ENCODE measurements around the gene EDIL3. TPM values are rescaled to one million over a fixed set of nuclear protein-coding genes. Genes with fewer than 3 reads are reported as not detected.

The EDIL3 gene
- total RNA-seq, 1 experiment from 2014 or later: 0.32 TPM

GRCh38 chr5:84197538-84197937 lies 187.1 kb downstream of the EDIL3 start:
- TF ChIP-seq POLR2AphosphoS5 (IDR thresholded peaks at IDR 0.05; ENCODE audit: low read depth, low read length): no peak
- TF ChIP-seq RAD21 (IDR thresholded peaks at IDR 0.05; ENCODE audit: low read depth): no peak
- TF ChIP-seq JUND (IDR thresholded peaks at IDR 0.05): no peak
- no peak for TF ChIP-seq TCF7L2 (IDR thresholded peaks at IDR 0.05; ENCODE audit: borderline replicate concordance, extremely low read depth, insufficient read depth, insufficient read length)
- TF ChIP-seq EZH2phosphoT487 (IDR thresholded peaks at IDR 0.05; ENCODE audit: borderline replicate concordance): no peak
- TF ChIP-seq SP1 (IDR thresholded peaks at IDR 0.05; ENCODE audit: low read depth): no peak
- no peak for TF ChIP-seq POLR2A (IDR thresholded peaks at IDR 0.05; ENCODE audit: borderline replicate concordance, extremely low read depth, insufficient read depth, insufficient read length)
- no peak for TF ChIP-seq CBX3 (IDR thresholded peaks at IDR 0.05; ENCODE audit: low read depth)
- TF ChIP-seq ZNF274 (IDR thresholded peaks at IDR 0.05; ENCODE audit: low read depth, low read length): no peak
- TF ChIP-seq SIN3A (IDR thresholded peaks at IDR 0.05; ENCODE audit: low read depth): no peak
- TF ChIP-seq CEBPB (IDR thresholded peaks at IDR 0.05; ENCODE audit: low read depth): no peak
- TF ChIP-seq ELF1 (IDR thresholded peaks at IDR 0.05; ENCODE audit: borderline replicate concordance, low read depth): no peak
- TF ChIP-seq ZFX (IDR thresholded peaks at IDR 0.05): no peak
- TF ChIP-seq EZH2 (IDR thresholded peaks at IDR 0.05): no peak
- no peaks in the 10 kb centered on the region for H4K20me1 ChIP-seq (ENCODE audit: insufficient read depth)
- no peaks in the 10 kb centered on the region for H3K4me1 ChIP-seq (ENCODE audit: control insufficient read depth in 1 of 2, insufficient read depth in 2 of 2, low read length in 2 of 2)
- H3K27ac ChIP-seq (ENCODE audit: low read depth, low read length): no peak overlapping the region
- no peaks in the 10 kb centered on the region for H3K79me2 ChIP-seq (ENCODE audit: insufficient read depth, low read length)
- CTCF ChIA-PET: no interaction called here
- no peaks in the 10 kb centered on the region for H3K9me3 ChIP-seq (ENCODE audit: control insufficient read depth in 1 of 2, insufficient read depth in 1 of 2, low read depth in 1 of 2, low read length in 2 of 2)
- no peaks in the 10 kb centered on the region for H3K27me3 ChIP-seq (ENCODE audit: insufficient read depth, low read length)
- no peaks in the 10 kb centered on the region for H3K9me2 ChIP-seq (ENCODE audit: insufficient read depth)
- BruUV-seq (replicated peaks): no TSS peak
- H3K4me2 ChIP-seq (ENCODE audit: low read length): no peak overlapping the region
- POLR2A ChIA-PET: no interaction called here
- RAD21 ChIA-PET (ENCODE audit: low non-redundant PET in 1 of 2, low total read pairs in 2 of 2, uncharacterized antibody in 2 of 2, unreplicated experiment in 2 of 2): no interaction called here
- DNase-seq (ENCODE audit: low read depth, low spot score): no peak
- H3K4me3 ChIP-seq (replicated peaks in 1 of 2; ENCODE audit: low read depth in 1 of 2, low read length in 2 of 2): no peak overlapping the region
- H2AFZ ChIP-seq (ENCODE audit: low read depth, low read length, poor library complexity, severe bottlenecking): no peak overlapping the region
- H3K36me3 ChIP-seq (ENCODE audit: control insufficient read depth in 1 of 2, insufficient read depth in 2 of 2, low read length in 2 of 2): no peaks in the 10 kb centered on the region
- H3K9ac ChIP-seq (ENCODE audit: low read length): no peak overlapping the region
- intact Hi-C loops (cut with micrococcal nuclease): no loop called here
- ATAC-seq: no peak

GRCh38 chr5:84191281-84191680 lies 193.4 kb downstream of the EDIL3 start:
- Histone ChIP-seq H4K20me1 (ENCODE audit: insufficient read depth) (no peaks in the 10 kb centered on the region), H3K9me2 (ENCODE audit: insufficient read depth) (no peaks in the 10 kb centered on the region), H3K27ac (ENCODE audit: low read depth, low read length) (no peak overlapping the region), H3K4me3 (replicated peaks in 1 of 2; ENCODE audit: low read depth in 1 of 2, low read length in 2 of 2) (no peak overlapping the region), H3K4me1 (ENCODE audit: control insufficient read depth in 1 of 2, insufficient read depth in 2 of 2, low read length in 2 of 2) (no peaks in the 10 kb centered on the region), H3K9ac (ENCODE audit: low read length) (no peak overlapping the region), H3K36me3 (ENCODE audit: control insufficient read depth in 1 of 2, insufficient read depth in 2 of 2, low read length in 2 of 2) (no peaks in the 10 kb centered on the region), H2AFZ (ENCODE audit: low read depth, low read length, poor library complexity, severe bottlenecking) (no peak overlapping the region), H3K79me2 (ENCODE audit: insufficient read depth, low read length) (no peaks in the 10 kb centered on the region), H3K9me3 (ENCODE audit: control insufficient read depth in 1 of 2, insufficient read depth in 1 of 2, low read depth in 1 of 2, low read length in 2 of 2) (no peaks in the 10 kb centered on the region), H3K4me2 (ENCODE audit: low read length) (no peak overlapping the region), H3K27me3 (ENCODE audit: insufficient read depth, low read length) (no peaks in the 10 kb centered on the region)
- DNase-seq (ENCODE audit: low read depth, low spot score): no peak
- BruUV-seq (replicated peaks): no TSS peak
- intact Hi-C loops (cut with micrococcal nuclease): no loop called here
- ChIA-PET RAD21 (ENCODE audit: low non-redundant PET in 1 of 2, low total read pairs in 2 of 2, uncharacterized antibody in 2 of 2, unreplicated experiment in 2 of 2) (no interaction called here), POLR2A (no interaction called here), CTCF (no interaction called here)
- ATAC-seq: no peak
- no peak for TF ChIP-seq JUND (IDR thresholded peaks at IDR 0.05)
- TF ChIP-seq ZBTB33 (IDR thresholded peaks at IDR 0.05; ENCODE audit: extremely low read depth, insufficient replicate concordance, low read length): no peak
- no peak for TF ChIP-seq SP1 (IDR thresholded peaks at IDR 0.05; ENCODE audit: low read depth)
- TF ChIP-seq SIN3A (IDR thresholded peaks at IDR 0.05; ENCODE audit: low read depth): no peak
- no peak for TF ChIP-seq TCF7L2 (IDR thresholded peaks at IDR 0.05; ENCODE audit: borderline replicate concordance, extremely low read depth, insufficient read depth, insufficient read length)
- TF ChIP-seq POLR2AphosphoS5 (IDR thresholded peaks at IDR 0.05; ENCODE audit: low read depth, low read length): no peak
- TF ChIP-seq YY1 (IDR thresholded peaks at IDR 0.05; ENCODE audit: extremely low read depth, insufficient replicate concordance, low read depth, low read length): no peak
- TF ChIP-seq ATF3 (IDR thresholded peaks at IDR 0.05): no peak
- no peak for TF ChIP-seq CTCF (IDR thresholded peaks at IDR 0.05 in 2 of 3, conservative IDR thresholded peaks at IDR 0.05 in 1 of 3; ENCODE audit: borderline replicate concordance in 1 of 3, insufficient read depth in 1 of 3, low read depth in 2 of 3, low read length in 2 of 3)
- TF ChIP-seq ZFX (IDR thresholded peaks at IDR 0.05): no peak
- TF ChIP-seq EGR1 (IDR thresholded peaks at IDR 0.05; ENCODE audit: low read depth): no peak

Data from HCT116 (cell line).